Keratinocyte (primary cell): ENCODE data around the gene CPNE9. TPM values are rescaled to one million over a fixed set of nuclear protein-coding genes. Genes with fewer than 3 reads are reported as not detected.

ENCODE experiments used
- DNase-seq: peaks from one replicate; pipeline ENCODE4 v3.0.0-alpha.2; 2011; ENCODE audit warnings: low read depth, missing footprints, low spot score
- FAIRE-seq: peaks from 2 replicates; lab custom pipeline; 2011; peaks lifted over from hg19 to GRCh38; lab: Jason Lieb, UNC
- H2AFZ ChIP-seq: 2 replicates; pipeline ENCODE4 v1.6.0; 2012; ENCODE audit warnings: low read length, control low read depth, inconsistent platforms; ENCODE audit not compliant: control insufficient read depth
- H3K27ac ChIP-seq: 2 replicates; pipeline ENCODE4 v1.5.1; 2011; ENCODE audit warnings: low read length; ENCODE audit not compliant: control insufficient read depth, insufficient read depth
- H3K27me3 ChIP-seq: 3 replicates; pipeline ENCODE4 v1.6.0; 2011; ENCODE audit warnings: low read length; ENCODE audit not compliant: control insufficient read depth, insufficient read depth; ENCODE audit errors: extremely low read depth
- H3K36me3 ChIP-seq, 2 experiments: 2 replicates in 1 of 2; 3 replicates in 1 of 2; pipeline ENCODE4 v1.5.1; 2011; ENCODE audit warnings: low read length in 2 of 2, mild to moderate bottlenecking in 1 of 2; ENCODE audit not compliant: control insufficient read depth in 2 of 2, insufficient read depth in 2 of 2; ENCODE audit errors: extremely low read depth in 1 of 2
- H3K4me1 ChIP-seq: 3 replicates; pipeline ENCODE4 v1.5.1; 2011; ENCODE audit warnings: low read length; ENCODE audit not compliant: control insufficient read depth, insufficient read depth; ENCODE audit errors: extremely low read depth
- H3K4me2 ChIP-seq: 3 replicates; pipeline ENCODE4 v1.6.0; 2011; ENCODE audit warnings: low read depth, low read length; ENCODE audit not compliant: control insufficient read depth, insufficient read depth; ENCODE audit errors: extremely low read depth
- H3K4me3 ChIP-seq, 3 experiments: fragments of 200-600 bp in 1 of 3; sonication (generic) in 1 of 3; 2 replicates in 2 of 3; 3 replicates in 1 of 3; pipeline ENCODE4 v1.5.1; 2011 to 2016; ENCODE audit warnings: low read length in 3 of 3, mild to moderate bottlenecking in 3 of 3, control low read depth in 2 of 3, inconsistent platforms in 1 of 3, low read depth in 1 of 3, mixed read lengths in 1 of 3, mixed run types in 1 of 3, moderate library complexity in 1 of 3; ENCODE audit not compliant: control insufficient read depth in 2 of 3, insufficient read depth in 2 of 3; ENCODE audit errors: extremely low read depth in 1 of 3
- H3K79me2 ChIP-seq: 2 replicates; pipeline ENCODE4 v1.6.0; 2012; ENCODE audit warnings: low read length; ENCODE audit not compliant: control insufficient read depth, insufficient read depth
- H3K9ac ChIP-seq: 3 replicates; pipeline ENCODE4 v1.6.0; 2011; ENCODE audit warnings: low read length; ENCODE audit not compliant: control insufficient read depth, insufficient read depth; ENCODE audit errors: extremely low read depth
- H3K9me1 ChIP-seq: 3 replicates; pipeline ENCODE4 v1.6.0; 2011; ENCODE audit warnings: low read length; ENCODE audit not compliant: control insufficient read depth, insufficient read depth; ENCODE audit errors: extremely low read depth
- H3K9me3 ChIP-seq: 2 replicates; pipeline ENCODE4 v1.5.1; 2012; ENCODE audit warnings: low read depth, low read length; ENCODE audit not compliant: control insufficient read depth
- H4K20me1 ChIP-seq: 3 replicates; pipeline ENCODE4 v1.6.0; 2011; ENCODE audit warnings: low read length; ENCODE audit not compliant: control insufficient read depth, insufficient read depth; ENCODE audit errors: extremely low read depth
- EZH2 ChIP-seq: IDR thresholded peaks from one replicate; pipeline ENCODE4 v1.6.1; 2012; ENCODE audit warnings: inconsistent platforms, mild to moderate bottlenecking, low read length, moderate library complexity
- dilution Hi-C: fragments of 300-500 bp; cut with MboI; formaldehyde crosslinking; loops from one replicate; pipeline ENCODE4 v1.7.0; 2020; ENCODE audit warnings: low sequenced_read_pairs; ENCODE audit not compliant: extremely low pct_ligation_motif_present
- polyA plus RNA-seq, 5 experiments: library from polyadenylated mRNA; depleted of rRNA in 3 of 5; stranded (reverse) in 3 of 5; stranded (forward) in 1 of 5; unstranded in 1 of 5; fragments of >200 nt; gene quantifications; 1 replicate in 1 of 5; 2 replicates in 3 of 5; 3 replicates in 1 of 5; pipeline versions ENCODE4 v1.2.1 to v1.2.3, GENCODE V29; 2011 to 2012; ENCODE audit warnings: missing spikeins in 2 of 5, low read depth in 1 of 5, low replicate concordance in 1 of 5
- TF ChIP-seq, protein P1 (sequence below), 3 experiments: IDR thresholded peaks in 1 of 3; conservative IDR thresholded peaks in 1 of 3; optimal IDR thresholded peaks in 1 of 3; 2 replicates in 2 of 3; 3 replicates in 1 of 3; pipeline versions ENCODE3 to v1.5.1; 2011; ENCODE audit warnings: low read length in 3 of 3, mild to moderate bottlenecking in 3 of 3, moderate library complexity in 2 of 3, control low read depth in 1 of 3, inconsistent platforms in 1 of 3; ENCODE audit not compliant: insufficient read depth in 2 of 3; ENCODE audit errors: extremely low read depth in 1 of 3

Gene CPNE9
- polyA plus RNA-seq, 1 donor (not counting 4 experiments of a cell fraction or from before 2014, with no cell fraction given): not detected

GRCh38 chr3:9669720-9670432, 33.8 kb upstream of the CPNE9 start:
- dilution Hi-C loops: no loop called here
- no peaks in the 10 kb centered on the region for H3K79me2 ChIP-seq
- H3K4me1 ChIP-seq: no peaks in the 10 kb centered on the region
- H2AFZ ChIP-seq: no peak overlapping the region
- no peaks in the 10 kb centered on the region for H3K27me3 ChIP-seq
- peaks cover 21 to 43% of the 10 kb centered on the region in 2 experiments for H3K36me3 ChIP-seq
- no peak for TF ChIP-seq EZH2
- TF ChIP-seq, protein P1, sequence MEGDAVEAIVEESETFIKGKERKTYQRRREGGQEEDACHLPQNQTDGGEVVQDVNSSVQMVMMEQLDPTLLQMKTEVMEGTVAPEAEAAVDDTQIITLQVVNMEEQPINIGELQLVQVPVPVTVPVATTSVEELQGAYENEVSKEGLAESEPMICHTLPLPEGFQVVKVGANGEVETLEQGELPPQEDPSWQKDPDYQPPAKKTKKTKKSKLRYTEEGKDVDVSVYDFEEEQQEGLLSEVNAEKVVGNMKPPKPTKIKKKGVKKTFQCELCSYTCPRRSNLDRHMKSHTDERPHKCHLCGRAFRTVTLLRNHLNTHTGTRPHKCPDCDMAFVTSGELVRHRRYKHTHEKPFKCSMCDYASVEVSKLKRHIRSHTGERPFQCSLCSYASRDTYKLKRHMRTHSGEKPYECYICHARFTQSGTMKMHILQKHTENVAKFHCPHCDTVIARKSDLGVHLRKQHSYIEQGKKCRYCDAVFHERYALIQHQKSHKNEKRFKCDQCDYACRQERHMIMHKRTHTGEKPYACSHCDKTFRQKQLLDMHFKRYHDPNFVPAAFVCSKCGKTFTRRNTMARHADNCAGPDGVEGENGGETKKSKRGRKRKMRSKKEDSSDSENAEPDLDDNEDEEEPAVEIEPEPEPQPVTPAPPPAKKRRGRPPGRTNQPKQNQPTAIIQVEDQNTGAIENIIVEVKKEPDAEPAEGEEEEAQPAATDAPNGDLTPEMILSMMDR (optimal IDR thresholded peaks at IDR 0.05 in 1 of 3, IDR thresholded peaks at IDR 0.05 in 1 of 3, conservative IDR thresholded peaks at IDR 0.05 in 1 of 3; ENCODE audit: extremely low read depth in 1 of 3, insufficient read depth in 2 of 3, low read length in 3 of 3): no peak
- FAIRE-seq: no peak
- H3K4me2 ChIP-seq: no peak overlapping the region
- H3K4me3 ChIP-seq: no peak overlapping the region
- H3K9me3 ChIP-seq: no peaks in the 10 kb centered on the region
- no peak overlapping the region for H3K27ac ChIP-seq
- DNase-seq: no peak
- no peak overlapping the region for H3K9ac ChIP-seq
- no peaks in the 10 kb centered on the region for H4K20me1 ChIP-seq
- H3K9me1 ChIP-seq: no peaks in the 10 kb centered on the region

DNA sequence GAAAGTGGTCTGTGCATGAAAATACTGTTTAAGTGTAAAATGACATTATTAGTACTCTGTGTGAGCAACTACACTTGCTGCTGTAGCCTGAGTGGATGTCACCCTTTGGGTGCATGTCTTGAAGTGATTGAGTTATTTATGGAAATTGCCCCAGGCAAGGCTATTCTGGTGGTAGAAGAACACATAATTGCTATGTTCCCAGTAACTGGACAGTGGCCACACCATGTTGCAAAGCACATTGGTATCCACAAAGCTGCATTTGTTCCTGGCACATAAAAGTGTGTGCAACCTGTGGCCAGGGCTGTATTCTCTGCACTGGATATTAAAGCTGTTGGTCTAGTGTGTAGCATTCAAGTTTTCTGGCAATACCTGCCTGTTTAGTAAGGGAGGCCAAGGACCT, 30.6 kb upstream of the CPNE9 start:
- no peak for FAIRE-seq

More for the DNA sequence above, 30.6 kb upstream of the CPNE9 start:
- no peaks in the 10 kb centered on the region for H3K9me3 ChIP-seq
- H3K4me3 ChIP-seq: no peak overlapping the region
- H3K27ac ChIP-seq: no peak overlapping the region
- no peaks in the 10 kb centered on the region for H3K4me1 ChIP-seq
- no peaks in the 10 kb centered on the region for H3K79me2 ChIP-seq
- no peak for DNase-seq
- no peak overlapping the region for H3K4me2 ChIP-seq
- peaks cover 21 to 51% of the 10 kb centered on the region in 2 experiments for H3K36me3 ChIP-seq
- no peak overlapping the region for H3K9ac ChIP-seq
- H3K9me1 ChIP-seq: no peaks in the 10 kb centered on the region
- dilution Hi-C loops: no loop called here
- H4K20me1 ChIP-seq: no peaks in the 10 kb centered on the region
- no peaks in the 10 kb centered on the region for H3K27me3 ChIP-seq
- TF ChIP-seq, protein P1 (optimal IDR thresholded peaks at IDR 0.05 in 1 of 3, IDR thresholded peaks at IDR 0.05 in 1 of 3, conservative IDR thresholded peaks at IDR 0.05 in 1 of 3; ENCODE audit: extremely low read depth in 1 of 3, insufficient read depth in 2 of 3, low read length in 3 of 3): no peak
- TF ChIP-seq EZH2: no peak
- no peak overlapping the region for H2AFZ ChIP-seq
